GM10248 (cell line): Measurements from ENCODE around the gene EEF1AKMT3.

Source experiments
- CTCF ChIA-PET: fragments of 300-600 bp; sonication (Branson Sonifier 250); formaldehyde crosslinking; extraction: SDS; loops from one replicate; lab custom pipeline; 2021; ENCODE audit warnings: antibody characterized with exemption; lab: Yijun Ruan, JAX
- POLR2A ChIA-PET: fragments of 350-650 bp; sonication (Branson Sonifier 250); formaldehyde crosslinking; extraction: SDS; loops from one replicate; lab custom pipeline; 2020; ENCODE audit warnings: antibody characterized with exemption; lab: Yijun Ruan, JAX
- DNase-seq: peaks from one replicate; pipeline ENCODE4 v3.0.0; 2012; ENCODE audit errors: extremely low spot score
- TF ChIP-seq, protein P1 (sequence below): IDR thresholded peaks from 2 replicates; pipeline ENCODE4 v1.5.1; 2012; ENCODE audit warnings: mild to moderate bottlenecking, low read depth; ENCODE audit errors: extremely low read depth, missing control alignments, control extremely low read depth

The EEF1AKMT3 gene

DNA sequence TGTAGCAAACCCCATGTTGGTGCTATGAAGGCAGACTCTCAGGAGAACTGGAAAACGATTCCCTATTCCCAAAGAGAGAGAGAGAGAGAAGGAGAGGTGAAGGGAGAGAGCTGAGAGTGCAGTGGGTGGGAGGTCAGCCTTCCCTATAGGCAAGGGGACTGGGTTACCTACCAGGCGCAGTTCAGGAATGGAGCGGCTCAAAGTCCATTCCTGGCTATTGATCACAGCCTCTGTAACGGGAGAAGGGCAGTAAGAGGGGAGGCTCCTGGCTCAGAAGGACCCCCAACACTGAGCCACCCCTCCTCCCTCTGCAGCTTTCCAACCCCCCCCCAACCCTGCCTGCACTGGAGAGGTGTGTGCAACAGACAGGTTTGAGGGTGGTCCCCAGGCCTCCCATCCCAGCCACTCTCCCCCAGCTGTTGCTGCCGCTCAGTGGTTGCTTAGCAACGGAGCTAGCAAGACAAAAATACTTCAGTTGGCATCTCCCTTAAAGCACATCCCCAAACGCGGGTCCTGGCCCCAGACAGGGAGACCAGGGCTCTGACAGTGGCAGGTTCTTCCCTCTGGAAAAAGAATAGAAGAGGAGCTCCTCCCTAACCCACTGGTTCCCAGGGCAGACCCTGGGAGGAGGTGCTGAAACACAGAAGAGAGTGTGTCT is 37.1 kb upstream of the EEF1AKMT3 start:
- CTCF ChIA-PET: interaction anchor here (0.9 to 3.4 kb wide), 5 partner anchors 9 to 152 kb away, joined by 3 to 12 read pairs (median 5); partner anchors contain the start of genes OS9 and TSPAN31
- POLR2A ChIA-PET: no interaction called here
- TF ChIP-seq, protein P1, sequence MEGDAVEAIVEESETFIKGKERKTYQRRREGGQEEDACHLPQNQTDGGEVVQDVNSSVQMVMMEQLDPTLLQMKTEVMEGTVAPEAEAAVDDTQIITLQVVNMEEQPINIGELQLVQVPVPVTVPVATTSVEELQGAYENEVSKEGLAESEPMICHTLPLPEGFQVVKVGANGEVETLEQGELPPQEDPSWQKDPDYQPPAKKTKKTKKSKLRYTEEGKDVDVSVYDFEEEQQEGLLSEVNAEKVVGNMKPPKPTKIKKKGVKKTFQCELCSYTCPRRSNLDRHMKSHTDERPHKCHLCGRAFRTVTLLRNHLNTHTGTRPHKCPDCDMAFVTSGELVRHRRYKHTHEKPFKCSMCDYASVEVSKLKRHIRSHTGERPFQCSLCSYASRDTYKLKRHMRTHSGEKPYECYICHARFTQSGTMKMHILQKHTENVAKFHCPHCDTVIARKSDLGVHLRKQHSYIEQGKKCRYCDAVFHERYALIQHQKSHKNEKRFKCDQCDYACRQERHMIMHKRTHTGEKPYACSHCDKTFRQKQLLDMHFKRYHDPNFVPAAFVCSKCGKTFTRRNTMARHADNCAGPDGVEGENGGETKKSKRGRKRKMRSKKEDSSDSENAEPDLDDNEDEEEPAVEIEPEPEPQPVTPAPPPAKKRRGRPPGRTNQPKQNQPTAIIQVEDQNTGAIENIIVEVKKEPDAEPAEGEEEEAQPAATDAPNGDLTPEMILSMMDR: no peak
- DNase-seq: no peak

DNA sequence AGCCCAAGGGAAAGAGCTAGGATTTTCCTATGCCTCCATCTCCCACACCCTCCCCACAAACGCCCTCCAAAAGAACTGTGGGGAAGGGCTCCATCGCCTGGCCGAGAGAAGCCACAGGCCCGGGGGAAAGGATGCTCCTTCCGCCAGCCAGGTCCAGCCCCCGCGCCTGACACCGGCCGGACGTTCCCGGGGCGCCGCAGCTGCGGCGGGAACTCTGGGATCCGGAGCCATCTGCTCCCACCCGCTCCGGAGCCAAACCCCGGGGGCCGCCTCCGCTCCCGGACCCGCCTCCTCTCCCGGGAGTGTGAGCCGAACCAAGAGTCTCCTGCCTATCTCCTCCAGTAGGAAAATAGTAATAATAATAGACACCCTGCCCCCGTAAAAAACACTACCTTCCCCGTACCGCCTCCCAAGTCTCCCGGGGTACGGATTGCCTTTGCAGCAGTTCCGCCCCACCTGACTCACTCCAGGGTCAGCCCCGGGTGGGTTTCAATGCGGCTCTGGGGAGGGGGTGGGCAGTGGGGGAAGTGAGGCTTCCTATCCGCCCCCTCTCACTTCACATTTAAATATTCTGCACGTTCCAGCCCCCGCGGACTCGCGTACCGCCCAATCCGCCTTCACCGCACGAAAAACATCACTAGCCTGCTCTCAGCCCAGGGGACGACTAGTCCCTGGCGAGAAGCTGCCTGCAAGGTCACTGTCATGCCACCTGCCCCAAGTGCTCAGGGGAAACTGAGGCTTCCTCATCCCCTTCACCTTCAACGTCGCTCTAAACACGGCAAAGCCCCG is 36.3 kb upstream of the EEF1AKMT3 start:
- CTCF ChIA-PET: interaction anchor here (1.3 to 3.4 kb wide), 3 partner anchors 10 to 153 kb away, joined by 3 to 12 read pairs (median 5); partner anchors contain the start of gene OS9
- POLR2A ChIA-PET: no interaction called here
- TF ChIP-seq, protein P1: no peak
- DNase-seq: no peak

GRCh38 chr12:57736741-57737466 is 35.5 kb upstream of the EEF1AKMT3 start:
- ChIA-PET POLR2A (no interaction called here), CTCF (interaction anchor here (3.4 kb wide), 1 partner anchor 154 kb away, joined by 12 read pairs; no protein-coding TSS in a partner anchor)
- TF ChIP-seq, protein P1: no peak
- DNase-seq: no peak

DNA sequence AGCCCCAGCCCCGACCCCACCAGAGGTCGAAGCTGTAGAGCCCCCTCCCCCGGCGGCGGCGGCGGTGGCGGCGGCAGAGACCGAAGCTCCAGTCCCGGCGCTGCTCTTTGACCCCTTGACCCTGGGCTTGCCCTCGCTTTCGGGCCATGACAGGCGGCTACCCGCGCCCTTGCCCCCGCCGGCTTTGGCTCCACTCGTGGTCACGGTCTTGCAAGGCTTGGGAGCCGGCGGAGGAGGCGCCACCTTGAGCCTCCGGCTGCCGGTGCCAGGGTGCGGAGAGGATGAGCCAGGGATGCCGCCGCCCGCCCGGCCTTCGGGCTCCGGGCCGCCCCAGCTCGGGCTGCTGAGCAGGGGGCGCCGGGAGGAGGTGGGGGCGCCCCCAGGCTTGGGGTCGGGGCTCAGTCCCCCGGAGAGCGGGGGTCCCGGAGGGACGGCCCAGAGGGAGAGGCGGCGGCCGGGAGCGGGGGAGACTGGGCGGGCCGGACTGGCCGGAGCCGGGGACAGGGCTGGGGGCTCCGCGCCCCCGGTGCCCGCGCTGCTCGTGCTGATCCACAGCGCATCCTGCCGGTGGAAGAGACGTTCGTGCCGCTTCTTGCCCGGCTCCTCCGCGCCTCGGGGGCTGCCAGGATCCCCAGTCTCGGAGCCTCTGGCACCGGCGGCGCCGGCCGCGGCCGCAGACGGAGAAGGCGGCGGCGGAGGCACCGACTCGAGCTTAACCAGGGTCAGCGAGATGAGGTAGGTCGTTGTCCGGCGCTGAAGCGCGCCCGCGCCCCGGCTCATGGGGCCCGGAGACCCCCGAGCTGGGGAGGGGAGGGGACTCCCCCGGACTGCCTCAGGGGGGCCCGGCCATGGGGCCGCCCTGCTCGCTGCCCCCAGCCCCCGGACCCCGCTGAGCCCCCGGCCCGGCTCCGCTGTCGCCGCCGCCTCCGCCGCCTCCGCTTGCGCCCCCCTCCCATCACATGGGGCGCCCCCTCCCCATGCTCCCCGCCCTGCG is 34.6 kb upstream of the EEF1AKMT3 start:
- CTCF ChIA-PET: interaction anchor here (3.4 kb wide), 1 partner anchor 154 kb away, joined by 12 read pairs; no protein-coding TSS in a partner anchor
- DNase-seq: no peak
- POLR2A ChIA-PET: no interaction called here

DNA sequence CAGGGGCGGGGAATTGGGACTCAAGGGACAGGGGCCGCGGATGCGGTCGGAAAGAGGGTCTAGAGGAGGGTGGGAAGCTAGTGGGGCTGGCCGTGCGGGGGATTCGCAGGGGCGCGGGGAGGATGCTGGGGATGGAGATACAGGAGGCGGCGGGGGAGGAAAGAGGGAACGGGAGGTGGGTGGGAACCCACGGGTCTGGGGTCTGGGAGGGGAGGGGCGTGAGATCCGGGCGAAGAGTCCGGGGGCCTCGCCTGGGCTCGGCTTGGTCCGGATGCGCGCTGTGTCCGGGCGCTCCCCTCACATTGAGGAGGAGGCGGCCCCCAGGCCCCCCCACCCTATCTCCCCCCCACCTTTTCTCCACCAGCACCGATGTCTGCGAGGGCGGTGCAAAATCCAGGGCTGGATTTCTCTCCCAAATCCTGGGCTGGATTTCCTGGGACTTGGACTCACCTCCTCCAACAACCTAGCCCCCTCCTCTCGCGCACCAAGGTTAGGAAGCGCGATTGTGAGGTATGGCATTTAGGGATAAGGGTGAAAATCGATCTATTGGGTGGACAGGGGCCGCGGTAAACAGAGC is 33.7 kb upstream of the EEF1AKMT3 start, which contains the start of gene AGAP2:
TSS of gene AGAP2 (minus strand) at position 82 of the 577 bp plus-strand sequence. CDS start 496 bp downstream, outside the sequence.
- POLR2A ChIA-PET: no interaction called here

More for the DNA sequence above, 34.6 kb upstream of the EEF1AKMT3 start:
- TF ChIP-seq, protein P1: no peak

More for the DNA sequence above, 33.7 kb upstream of the EEF1AKMT3 start, which contains the start of gene AGAP2:
- no peak for DNase-seq
- CTCF ChIA-PET: no interaction called here
- TF ChIP-seq, protein P1: no peak
